GM20431 (cell line): ENCODE data around the gene MAML3.

Source experiments
- in situ Hi-C: fragments of 300-500 bp; cut with MseI, MboI; formaldehyde crosslinking; loops from one replicate; pipeline ENCODE4 v1.15.0; 2020; ENCODE audit warnings: low sequenced_read_pairs; ENCODE audit not compliant: unreplicated experiment

Gene MAML3

DNA sequence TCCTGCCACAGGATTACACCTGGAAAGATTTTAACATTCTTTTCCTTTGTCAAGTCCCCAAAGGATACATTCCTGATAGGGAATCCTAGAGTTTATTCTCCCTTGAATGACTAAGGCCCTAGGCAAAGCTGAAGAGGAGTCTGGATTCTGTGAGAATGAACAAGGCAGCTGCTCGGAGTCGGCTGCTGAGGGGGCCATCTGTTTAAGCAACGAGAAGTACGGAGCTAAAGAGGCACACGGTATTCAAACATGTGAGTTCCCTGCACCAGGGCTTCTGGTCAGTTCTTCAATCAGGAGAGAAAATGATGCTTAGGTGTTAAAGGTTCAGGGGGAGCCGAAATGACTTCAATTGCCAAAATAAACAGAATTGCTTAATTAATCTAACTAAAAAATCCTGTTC lies 390.8 kb downstream of the MAML3 start:
- in situ Hi-C loops = no loop called here

DNA sequence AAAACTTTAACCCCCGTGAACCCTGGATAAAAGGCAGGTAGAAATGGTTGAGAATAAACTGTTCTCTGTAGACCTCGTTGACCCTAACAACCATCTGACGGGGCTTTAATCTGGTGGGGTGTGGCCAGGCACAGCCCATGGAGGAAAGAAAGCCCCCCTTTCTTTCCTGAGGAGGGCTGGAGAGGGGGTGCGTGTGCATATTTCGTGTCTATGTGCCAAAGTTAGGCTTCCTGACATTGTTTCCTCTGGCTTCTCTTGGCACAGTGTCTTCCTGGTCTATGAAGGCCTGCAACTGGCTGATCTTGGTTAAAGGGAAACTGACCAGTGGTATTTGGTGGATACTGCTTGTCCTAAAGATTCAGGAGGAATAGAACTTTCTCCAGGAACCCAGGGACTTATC lies 391.3 kb downstream of the MAML3 start:
- in situ Hi-C loops = no loop called here

DNA sequence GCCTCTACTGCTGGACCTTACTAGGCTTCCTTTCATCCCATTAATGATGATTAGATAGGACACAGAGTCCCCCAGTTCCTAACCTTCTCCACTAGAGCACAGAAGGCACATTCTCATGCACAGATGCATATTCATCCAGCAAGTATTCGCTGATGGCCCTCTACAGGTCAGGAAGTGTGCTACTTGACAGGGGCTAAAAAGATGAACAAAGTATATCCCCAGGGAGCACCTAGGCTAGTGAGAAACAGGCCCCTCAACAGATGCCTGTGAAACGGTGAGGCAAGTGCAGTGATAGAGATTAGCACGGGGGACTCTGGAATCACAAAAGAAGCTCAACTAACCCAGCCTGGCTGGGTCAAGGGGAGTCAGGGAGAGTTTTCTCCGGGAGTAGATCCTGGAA lies 392.5 kb downstream of the MAML3 start:
- in situ Hi-C loops = no loop called here

DNA sequence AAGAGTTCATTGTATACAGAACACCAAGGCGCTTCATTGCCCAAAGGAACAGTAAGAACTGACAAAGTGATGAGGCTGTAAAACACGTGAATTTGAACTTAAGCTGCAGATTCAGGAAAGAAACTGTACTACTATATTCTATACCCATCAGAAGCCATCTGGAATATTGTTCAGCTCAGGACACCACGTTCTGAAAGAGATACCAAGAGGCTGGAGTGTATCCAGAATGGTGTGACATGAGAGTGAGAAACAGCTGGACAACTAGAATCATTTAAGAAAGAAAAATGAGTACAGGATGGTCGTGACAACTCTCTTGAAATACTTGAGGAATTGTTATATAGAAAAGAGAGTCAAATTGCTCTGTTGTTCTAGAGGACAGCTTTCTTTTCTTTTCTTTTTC lies 393.4 kb downstream of the MAML3 start:
- in situ Hi-C loops = no loop called here

DNA sequence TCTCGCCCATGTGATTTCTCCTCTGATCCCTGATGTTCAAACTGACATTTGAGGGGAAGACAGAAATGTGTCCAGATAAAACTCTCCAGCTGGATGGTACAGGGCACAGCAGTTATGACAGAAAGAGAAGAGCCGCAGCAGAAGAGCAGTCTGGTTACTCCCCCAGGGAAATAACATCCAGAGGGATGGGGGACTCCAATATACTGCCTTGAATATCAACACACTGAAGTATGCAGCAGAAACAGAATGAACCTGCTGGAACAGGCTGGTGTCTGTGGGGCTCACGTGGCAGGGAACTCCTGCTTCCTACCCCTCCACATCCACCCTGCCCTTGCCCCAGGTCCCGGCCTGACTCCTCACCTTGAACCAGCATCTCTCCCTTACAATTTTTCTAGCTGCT lies 394.9 kb downstream of the MAML3 start:
- in situ Hi-C loops = no loop called here

DNA sequence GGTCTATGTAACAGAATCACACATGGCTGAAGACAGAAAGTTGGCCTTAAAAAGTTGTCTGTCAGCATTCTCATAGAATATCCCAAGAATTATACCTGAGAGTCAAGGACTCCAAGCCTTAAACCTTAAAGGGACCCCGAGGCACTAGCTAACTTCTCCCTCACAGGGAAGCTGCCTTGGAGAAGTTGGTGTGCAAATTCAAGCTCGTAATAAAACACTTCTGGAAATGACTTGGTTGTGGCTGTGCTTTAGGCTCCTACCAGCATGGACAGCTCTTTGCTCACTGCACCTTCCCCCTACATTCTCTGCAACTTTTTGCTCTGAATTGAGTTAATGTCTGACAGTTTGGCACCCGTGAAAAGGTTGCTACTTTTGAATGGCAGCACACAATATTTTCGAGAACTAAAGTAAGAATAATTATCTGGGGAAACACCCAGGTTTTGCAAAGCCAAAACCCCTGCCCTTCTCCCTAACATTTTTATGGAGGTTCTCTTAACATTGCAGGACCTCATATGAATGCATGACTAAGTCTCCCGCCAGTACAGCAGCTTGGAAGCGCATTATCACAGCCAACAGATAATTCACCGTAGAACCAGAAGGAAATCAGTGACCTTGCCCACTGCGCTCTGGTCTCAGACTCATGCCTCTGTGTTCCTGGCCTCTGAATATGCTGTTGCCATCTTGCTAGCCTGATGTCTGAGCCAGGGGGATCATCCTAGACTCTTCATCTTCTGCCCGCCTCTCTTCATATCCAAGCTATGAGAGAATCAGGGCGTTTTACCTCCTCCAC lies 397.4 kb downstream of the MAML3 start:
- in situ Hi-C loops = no loop called here

DNA sequence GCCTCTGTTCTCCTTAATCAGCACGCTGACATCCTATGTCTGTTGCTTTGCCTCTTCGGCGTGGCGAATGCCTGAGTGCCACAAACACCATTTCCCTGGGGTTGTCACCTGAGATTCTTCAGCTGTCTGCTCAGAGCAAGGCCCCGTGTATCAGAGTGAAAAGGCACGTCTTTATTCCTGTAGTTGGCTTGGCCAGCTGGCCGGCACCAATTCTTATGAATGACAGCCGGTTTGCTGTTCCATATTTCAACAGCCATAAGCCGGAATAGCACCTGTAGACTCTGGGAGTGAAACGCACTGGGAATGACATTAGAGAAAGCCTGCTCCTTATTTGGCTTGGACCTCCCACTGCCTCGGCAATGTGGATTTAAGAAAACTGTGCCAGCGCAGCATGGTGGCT lies 399.0 kb downstream of the MAML3 start:
- in situ Hi-C loops = no loop called here

DNA sequence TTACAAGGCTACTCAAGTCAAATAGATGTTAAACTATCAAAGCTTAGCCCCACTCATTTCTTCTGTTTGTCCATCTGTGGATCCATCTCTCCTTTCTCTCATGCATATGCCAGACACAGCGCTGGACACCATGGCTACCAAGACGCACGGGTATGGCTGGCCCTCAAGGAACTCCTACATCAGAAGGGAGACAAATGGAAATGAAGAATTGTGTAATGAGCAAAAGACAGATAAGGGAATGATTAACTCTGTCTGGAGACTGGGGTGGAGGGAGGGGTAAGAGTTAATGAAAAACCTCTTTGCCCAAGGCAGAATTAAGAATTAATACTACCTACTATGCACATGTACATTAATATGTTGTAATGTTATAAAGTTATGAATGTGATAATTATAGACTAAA lies 400.3 kb downstream of the MAML3 start:
- in situ Hi-C loops = no loop called here

DNA sequence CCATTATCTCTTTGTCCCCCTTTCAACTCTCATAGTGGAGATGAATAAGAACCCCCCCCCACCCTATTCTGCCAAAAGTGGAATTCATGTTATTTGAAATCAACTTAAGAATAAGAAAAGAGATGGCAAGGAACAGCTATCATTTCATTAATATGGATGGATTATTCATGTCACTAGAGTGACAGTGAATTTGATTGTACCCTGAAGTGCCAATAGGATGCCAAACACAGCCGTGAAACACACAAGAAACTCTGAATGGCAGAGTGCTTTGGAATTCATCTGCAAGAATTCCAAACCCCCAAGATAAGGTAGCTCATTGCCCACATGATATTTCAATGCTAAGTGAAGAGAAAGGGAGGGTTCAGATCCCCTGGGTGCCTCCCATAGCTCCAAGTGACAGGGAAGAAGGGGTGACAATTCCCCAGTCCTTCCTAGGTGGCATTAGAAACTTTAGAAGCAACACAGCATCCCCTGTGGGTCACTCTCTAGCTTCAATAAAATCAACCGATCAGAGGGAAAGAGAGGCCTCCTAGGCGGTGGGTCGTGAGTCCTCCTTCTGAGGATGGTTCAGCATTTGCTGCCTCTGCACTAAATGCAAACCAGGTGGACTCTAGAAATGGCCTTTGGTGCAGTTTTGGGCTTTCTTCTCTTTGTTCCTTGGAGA lies 404.0 kb downstream of the MAML3 start:
- in situ Hi-C loops = no loop called here

DNA sequence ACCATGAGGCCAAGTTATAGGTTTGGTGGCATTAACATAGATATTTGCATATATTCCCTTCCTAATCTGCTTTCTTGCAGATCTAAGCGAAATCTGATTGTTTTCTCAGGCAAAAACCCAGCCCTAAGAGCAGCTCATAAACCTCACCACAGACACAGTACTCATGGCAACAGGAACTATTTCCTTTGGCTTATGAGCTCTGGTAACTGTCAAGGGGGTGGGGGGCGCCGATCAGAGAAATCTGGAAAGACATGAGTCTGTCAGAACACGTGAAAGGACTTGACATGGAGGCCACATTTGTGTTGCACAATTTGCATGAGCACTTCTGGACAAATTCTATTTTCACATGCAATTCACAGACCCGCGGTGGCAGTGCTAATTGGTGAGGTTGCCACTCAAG lies 404.6 kb downstream of the MAML3 start:
- in situ Hi-C loops = no loop called here

DNA sequence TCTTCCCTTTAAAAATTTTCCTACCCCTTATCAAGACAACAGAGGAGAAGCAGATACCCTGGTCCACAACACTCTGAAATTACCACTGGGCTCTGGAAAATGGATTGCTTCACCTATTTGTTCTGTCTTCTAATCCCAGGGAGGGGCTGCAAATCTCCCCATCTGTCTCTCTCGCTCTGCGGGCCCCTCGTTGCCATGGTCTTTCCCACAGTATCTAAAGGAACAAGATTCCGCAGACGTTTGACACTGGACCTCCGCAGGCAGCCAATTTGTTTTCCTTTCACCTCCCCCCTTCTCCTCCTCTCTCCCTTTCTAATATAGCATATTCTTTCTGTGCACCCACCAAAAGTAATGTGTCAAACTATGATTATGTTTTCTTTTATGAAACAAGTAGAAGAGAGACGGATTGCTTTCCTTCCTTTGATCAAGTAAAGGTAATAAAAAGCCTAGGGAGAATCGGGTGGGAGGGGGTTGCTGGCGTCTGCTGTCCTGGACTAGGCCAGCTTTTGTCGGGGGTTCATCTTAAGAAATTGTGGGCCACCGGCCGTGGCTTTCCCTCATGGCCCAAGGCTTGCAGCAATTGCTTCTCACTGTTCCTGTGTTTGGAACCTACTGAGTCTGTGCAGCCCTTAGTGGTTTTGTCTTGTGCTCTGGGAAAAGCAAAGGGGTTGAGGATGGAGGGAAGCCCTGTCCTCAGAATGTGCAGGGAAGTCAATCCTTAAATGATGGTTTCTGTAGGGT lies 407.4 kb downstream of the MAML3 start:
- in situ Hi-C loops = no loop called here

DNA sequence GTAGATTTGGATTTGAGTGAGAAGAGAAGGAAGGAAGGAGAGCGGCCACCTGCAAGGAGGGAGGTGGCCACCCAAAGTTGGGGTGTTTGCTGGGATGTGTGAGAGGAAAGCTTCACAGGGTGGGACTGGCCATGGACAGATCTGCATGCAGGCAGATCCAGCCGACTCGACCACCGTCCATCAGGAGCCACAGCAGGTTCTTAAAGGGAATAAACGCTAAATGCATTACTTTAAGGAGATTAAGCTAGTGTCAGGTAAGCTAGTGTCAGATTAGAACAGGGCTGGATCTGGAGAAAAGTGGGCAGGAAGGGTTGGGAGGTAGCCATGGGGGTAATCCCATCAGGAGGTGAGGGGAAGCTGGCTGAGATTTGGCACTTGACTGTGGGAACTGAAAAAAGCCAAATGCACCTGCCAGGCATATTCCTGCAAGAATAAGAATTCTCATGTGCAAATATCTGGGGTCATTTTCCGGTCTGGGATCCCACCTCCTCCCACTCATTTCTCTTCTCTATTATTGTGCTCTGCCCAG lies 408.8 kb downstream of the MAML3 start:
- in situ Hi-C loops = no loop called here

DNA sequence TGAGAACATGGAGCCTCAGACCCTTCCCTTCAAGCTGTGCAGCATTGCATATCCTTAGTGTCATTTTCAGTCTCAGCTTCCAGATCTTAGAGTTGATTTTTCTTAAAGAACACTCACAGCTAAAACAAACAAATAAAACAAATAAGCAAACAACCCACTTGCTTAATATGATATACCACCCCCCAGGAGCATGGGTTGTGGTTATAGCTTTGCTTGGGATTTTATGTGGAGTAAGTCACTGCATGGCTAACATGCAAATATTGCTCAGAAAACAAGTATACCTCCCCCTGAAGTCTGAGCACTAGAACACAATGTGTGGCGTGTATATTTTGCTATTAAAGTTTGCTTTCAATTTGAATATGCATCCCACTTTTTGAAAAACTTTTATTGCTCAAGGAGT lies 409.8 kb downstream of the MAML3 start:
- in situ Hi-C loops = no loop called here

DNA sequence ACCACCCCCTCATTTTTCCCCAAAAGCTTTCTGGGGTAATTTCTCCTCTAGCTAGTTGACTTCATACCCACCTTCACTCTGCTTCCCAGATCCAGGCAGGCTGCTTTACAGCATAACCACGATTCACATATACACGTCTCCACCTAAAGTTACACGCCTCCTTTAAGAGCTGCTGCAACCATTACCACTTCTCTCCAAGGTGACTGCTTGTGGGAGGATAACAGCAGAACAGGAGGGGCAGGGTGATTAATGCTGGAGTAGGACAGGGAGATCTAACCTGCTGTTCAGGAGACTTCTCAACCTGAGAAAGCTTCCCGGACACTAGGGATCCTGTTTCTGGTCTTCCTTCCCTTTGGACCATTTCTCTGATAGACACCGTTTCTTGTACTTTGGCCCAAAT lies 411.0 kb downstream of the MAML3 start:
- in situ Hi-C loops = no loop called here

DNA sequence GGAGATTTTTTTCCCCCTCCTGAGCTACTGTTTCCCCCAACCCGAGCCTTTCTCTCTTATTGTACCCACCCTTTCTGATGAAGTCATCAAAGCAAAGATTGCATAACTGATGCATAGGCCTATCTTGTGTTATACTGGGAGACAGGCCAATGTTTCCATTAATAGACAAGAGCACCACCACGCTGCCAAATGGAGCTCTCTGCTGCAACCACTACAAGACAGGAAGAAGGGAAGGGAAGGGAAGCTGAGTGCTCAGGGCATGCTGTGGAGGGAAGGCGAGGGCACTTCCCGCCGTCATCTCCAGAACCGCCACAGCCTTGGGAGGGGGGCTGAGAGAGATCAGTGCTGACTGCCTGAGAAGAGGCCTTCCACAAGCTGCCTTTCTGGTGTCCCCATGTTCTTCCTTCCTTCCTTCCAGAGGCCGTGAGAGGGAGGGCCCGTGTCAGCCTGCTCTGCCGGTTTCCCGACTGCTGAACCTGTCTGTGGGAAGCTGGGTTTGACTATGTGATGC lies 413.4 kb downstream of the MAML3 start:
- in situ Hi-C loops = no loop called here

DNA sequence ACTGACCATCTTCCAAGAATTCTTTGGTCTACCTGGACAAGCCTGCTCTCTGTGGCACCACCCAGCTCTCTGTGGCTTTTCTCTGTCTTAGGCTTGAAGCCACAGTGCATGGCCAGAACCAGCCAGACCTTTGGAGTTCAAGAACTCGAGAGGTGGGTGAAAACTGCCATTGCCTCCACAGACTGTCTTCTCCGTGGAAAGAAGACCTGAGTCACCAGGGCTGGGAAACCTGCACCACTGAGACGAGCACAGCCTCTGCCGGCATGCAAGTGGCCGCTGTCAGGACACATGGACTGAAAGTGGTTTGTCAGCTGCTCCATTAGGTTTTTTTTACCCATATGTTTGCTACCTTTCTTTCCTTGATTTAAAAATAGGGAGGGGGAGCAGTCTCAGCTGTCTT lies 413.9 kb downstream of the MAML3 start:
- in situ Hi-C loops = no loop called here

DNA sequence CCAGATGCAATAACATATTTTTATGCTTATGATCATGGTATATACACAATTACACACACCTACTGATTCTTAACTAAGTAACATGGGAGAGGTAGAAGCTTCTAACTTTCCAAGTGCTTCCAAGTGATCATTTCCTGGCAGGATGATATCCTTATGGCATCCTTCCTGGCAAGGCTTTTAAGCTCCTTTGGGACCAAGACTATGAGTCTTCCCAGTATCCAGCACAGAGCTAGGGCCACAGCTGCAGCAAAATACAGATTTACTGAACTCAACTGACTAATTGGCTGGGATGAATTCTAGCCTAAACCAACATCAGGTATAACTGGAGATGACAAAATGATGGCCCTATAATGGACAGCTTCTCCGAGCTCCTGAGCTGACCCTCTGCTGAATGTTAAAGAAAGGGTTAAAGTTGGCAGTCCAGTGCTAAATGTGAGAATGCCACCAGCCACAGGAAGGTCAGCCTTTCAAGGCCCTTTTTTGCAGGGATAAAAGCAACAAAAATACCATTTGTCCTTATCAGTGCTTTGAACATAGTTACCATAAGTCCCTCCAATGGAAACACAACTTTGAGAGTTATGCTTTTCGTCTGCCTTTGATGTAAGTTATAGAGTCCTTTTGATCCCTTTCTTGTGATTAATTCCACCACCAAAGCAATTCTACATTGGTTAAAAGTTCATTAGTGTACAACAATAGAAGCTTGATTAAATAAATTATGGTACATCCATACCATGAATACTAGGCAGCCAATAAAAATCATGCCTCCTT lies 415.0 kb downstream of the MAML3 start:
- in situ Hi-C loops = no loop called here

DNA sequence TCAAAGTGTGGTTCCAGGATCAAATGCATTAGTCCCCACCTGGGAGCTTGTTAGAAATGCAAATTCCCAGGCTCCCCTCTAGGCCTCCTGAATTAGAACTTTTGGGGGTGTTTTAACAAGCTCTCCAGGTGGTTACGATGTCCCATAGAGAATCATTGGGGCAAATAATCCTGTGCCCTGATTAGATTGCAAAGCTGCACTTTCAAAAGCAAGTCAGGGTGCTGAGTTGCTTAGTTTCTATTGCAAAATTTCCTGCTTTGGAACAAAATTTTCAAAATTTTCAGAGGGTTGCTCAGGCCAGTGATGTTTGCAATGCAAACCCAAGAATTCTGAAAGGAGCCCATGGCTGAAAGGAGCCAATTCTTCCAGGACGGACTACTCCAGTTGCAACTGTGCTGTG lies 417.3 kb downstream of the MAML3 start:
- in situ Hi-C loops = no loop called here

DNA sequence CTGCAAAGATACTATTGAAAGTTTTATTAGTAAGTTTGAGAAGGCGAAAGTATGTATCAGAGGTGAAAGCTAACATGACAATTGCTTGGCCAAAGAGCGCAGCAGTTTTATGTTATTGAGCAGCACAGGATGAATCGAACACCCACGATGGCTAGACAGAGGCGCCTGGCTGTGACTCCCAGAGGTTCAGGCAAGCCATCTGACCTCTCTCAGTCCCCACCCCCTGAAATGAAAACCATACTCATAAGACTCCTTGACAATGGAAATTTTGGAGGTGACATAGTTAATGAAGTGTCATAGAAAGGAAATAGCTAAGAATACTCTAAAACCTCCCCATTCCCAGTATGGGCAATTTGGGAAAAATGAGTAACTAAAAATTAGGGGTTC lies 417.7 kb downstream of the MAML3 start:
- in situ Hi-C loops = no loop called here
